GM21619 (cell line): Measurements from ENCODE around the gene RFLNA.
"Not testable (repeated sequence)": the region's sequence is repeated elsewhere in the genome, so short reads cannot be mapped to it uniquely, and the experiment has no call there.

Experiments used
- ATAC-seq: cut with Tn5 transposase; IDR thresholded peaks from one replicate; pipeline ENCODE4 v1.9.1; 2021; ENCODE audit not compliant: unreplicated experiment

The RFLNA gene

DNA sequence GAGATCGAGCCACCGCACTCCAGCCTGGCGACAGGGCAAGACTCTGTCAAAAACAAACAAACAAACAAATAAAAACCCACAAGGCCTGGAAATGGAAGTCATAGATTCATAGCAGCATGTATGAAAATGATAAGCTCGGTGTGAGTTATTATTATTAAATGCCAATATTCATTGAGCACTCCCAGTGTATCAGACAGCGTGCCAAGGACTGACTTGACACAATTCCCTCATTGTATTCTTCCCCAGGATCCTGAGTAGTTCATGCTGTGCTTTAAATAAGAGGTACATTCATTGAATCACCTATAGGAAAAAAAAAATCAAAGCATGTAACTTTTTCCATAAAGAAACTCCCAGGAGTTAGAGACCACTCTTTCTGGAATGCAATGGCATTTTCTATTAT is 12.6 kb upstream of the RFLNA start:
- no peak for ATAC-seq

DNA sequence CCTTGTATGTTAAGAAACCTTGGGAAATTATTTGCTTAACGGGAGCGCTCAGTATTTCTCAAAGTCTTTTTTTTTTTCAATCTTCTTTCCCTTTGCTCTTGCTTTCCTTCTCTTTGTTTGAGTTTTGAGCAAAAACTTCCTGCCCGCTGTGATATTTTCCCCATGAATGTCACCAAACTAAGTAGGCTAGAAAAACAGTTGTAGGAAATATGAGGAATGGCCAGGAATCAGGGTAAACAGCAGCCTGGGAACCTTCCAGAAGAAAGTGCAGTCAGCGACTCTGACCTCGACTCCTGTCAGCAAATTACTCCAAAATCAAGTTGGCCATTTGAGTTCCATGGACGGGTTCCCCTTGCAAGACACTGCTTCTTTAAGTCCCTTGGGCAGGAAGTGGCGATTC is 11.6 kb upstream of the RFLNA start:
- ATAC-seq: no peak

GRCh38 chr12:124284368-124284767 is 10.5 kb upstream of the RFLNA start:
- ATAC-seq: no peak

- ATAC-seq: no peak
These were observed 8.5 kb upstream of the RFLNA start for GRCh38 chr12:124286414-124286813.

GRCh38 chr12:124286971-124287370 is 7.9 kb upstream of the RFLNA start:
- ATAC-seq: no peak

GRCh38 chr12:124289634-124290600 is 5.0 kb upstream of the RFLNA start:
- no peak for ATAC-seq

DNA sequence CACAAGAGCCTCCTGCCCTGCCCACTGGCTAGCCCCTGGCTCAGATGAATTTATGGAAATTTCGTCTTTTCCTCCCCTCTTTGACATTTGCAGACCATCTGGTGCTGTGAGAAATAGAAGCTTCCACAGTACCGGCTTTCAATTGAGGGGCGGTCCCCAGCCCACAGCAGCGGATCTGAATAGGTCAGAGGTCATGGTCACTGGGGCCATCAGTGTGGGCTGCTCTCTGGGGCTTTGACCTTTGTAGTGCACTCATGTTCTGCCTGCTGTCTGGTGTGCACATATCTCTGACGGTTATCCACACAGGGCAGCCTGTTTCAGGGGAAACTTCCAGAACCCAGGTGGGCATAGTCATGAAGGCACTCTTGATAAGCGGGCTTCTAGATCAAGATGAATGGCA is 2.5 kb upstream of the RFLNA start:
- ATAC-seq: no peak

- ATAC-seq: no peak
These were observed 1.4 kb upstream of the RFLNA start for GRCh38 chr12:124293286-124294003.

GRCh38 chr12:124295431-124296058 is 652 bp downstream of the RFLNA start:
- ATAC-seq: no peak

DNA sequence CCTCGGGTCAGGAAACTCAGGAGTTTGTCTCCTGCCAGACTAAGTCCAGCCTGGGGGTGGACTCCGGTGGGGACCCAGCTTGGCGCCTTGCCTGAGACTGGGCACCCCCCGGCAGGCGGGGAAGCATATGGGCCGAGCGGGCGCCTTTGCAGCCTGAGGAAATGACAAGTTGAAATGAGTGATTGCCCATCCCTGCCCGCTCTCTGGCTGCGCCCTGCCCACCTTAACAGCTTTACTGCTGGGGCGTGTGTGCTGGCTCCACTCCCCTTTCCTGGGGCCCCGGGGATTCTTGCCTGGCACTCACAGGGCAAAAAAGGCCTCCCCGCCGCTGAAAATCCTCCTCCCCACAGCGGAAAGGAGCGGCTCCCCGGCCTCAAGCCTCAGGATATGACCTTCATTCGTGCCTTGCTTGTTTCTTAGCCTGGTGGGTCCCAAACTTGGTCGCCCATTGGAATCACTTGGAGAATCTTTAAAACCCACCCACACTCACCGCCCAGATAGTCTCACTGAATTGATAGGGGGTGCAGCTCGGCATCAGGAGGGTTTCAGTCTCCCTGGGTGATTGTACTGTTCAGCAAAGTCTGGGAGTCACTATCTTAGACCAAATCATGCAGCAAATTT is 1.5 kb downstream of the RFLNA start:
- ATAC-seq: no peak

DNA sequence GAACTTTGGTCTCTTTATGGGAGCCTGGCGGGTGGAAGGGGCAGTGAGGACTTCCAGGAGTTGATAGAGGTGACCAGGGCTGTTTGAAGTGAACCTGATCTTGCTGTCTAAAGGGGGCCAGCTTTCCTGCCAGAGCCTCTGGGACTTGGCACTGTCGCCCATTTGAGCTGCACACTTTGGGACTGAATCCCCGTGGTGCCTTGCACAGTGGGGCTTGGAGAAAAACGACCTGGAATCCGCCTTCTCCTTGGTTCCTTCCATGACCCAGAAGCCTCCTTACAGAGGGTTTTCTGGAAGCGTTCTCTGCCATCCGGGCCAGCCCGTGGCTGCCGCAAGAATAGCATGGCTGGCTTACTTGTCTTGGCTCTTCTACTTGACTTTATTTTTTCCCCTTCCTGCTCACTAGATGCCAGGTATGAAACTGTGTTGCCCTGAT is 2.0 kb downstream of the RFLNA start:
- no peak for ATAC-seq

- no peak for ATAC-seq
These were observed 2.5 kb downstream of the RFLNA start for GRCh38 chr12:124297389-124297788.

- no peak for ATAC-seq
These were observed 3.0 kb downstream of the RFLNA start for GRCh38 chr12:124297856-124298255.

DNA sequence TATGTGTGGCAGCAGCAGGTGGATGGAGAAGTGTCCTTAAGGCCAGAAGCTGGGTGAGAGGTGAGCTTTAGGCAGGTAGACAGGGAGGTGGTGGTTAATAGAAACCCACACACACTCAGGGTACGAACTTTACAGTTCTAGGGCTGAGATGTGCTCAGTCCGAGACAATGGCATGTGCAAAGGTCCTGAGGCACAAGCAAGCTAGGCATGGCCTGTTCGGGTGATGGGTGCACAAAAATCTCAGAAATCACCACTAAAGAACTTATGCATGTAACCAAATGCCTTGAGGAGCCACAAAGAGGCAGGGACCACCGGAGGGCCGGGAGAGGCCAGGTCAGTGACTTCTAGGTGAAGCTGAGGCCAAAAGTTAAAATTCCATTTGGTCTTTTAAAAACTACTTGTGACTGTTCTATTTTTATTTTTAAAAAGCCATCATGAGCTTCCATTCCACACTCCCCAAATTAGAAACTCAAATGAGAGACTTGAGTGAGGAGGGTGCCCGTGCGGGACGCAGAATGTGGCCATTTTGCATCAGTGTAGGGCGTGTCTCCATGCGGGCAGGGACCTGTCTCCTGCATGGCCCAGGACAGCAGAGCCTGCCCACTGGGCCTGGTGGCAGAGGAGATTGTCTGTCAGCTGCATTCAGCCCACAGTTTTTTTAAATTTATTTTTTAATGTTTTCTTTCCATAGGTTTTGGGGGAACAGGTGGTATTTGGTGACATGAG is 4.0 kb downstream of the RFLNA start:
- ATAC-seq: no peak

DNA sequence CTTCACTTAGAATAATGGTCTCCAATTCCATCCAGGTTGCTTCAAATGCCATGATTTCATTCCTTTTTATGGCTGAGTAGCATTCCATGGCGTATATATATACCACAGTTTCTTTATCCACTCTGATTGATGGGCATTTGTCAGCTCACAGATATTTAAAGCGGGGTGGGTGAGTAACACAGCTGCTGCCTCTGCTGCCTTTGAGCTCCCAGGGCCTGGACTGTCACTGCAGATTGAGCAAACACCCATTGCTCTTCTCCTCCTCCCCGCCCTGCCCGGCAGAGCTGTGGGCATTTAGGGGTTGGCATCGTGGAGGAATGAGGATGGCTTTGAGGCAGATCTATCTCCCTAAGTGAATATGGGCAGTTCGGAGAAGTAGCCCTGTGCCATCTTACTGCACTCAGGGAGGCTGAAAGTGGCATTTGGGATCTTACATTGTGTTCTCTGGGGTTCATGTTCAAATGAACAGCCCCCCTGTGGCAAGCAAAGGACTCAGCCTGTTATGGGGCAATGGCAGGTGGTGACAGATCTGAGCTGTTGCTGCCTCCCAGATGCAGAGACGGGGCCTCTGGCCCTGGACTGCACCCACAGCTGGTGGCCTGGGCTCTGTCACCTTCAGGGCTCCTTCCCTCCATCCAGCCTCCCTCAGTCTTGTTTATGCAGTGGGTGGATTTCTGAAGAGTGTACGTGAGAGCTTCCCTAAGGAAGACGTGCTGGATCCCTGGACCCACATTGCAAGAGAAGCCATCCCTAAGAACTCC is 4.9 kb downstream of the RFLNA start:
- no peak for ATAC-seq

DNA sequence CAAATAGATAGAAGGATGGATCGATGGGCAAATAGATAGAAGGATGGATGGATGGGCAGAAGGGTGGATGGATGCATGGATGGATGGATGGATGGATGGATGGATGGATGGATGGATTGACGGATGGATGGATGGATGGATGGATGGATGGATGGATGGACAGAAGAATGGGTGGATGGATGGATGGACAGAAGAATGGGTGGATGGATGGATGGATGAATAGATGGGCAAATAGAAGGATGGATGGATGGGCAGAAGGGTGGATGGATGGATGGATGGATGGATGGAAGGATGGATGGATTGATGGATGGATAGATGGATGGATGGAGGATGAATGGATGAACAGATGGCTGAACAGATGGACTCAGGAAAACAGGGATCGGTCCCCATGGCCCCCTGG is 5.8 kb downstream of the RFLNA start:
- ATAC-seq: not testable (repeated sequence)

GRCh38 chr12:124301084-124301654 is 6.3 kb downstream of the RFLNA start:
- no peak for ATAC-seq

GRCh38 chr12:124302241-124302806 is 7.4 kb downstream of the RFLNA start:
- ATAC-seq: no peak
